Karpas-422 (cell line): ENCODE results near the gene FNDC3B. TPM values are rescaled to one million over a fixed set of nuclear protein-coding genes. Genes with fewer than 3 reads are reported as not detected.

Source experiments
- small RNA-seq: library from RNA; depleted of rRNA; stranded (forward); fragments of <200 nt; gene quantifications from one replicate; pipeline ENCODE3, GENCODE V24; 2014
- total RNA-seq: library from RNA; depleted of rRNA; stranded (reverse); fragments of >200 nt; shearing (Covaris generic); gene quantifications from 2 replicates; pipeline ENCODE4 v1.2.3, GENCODE V29; 2014; ENCODE audit warnings: low replicate concordance; rRNA removed

The FNDC3B gene
- total RNA-seq, 1 experiment from 2014 or later, result 2.6 TPM

Small RNA genes lying within 50 kb of the gene (small RNA-seq; reads per million reads assigned to genes)
- gene RN7SL141P, result not detected

Other genes with a start within 250 kb of the FNDC3B start
- gene PLD1, start 229.1 kb upstream of the FNDC3B start, total RNA-seq, result not detected in 2 replicates
- gene TMEM212, start 196.2 kb upstream of the FNDC3B start, total RNA-seq, result not detected in 2 replicates